MM.1S (cell line): ENCODE data around the gene FBH1.

ENCODE experiments used
- DNase-seq: peaks from one replicate; pipeline ENCODE4 v3.0.0-alpha.2; 2015
- H2AFZ ChIP-seq: fragments of 300-600 bp; sonication (generic); 2 replicates; pipeline ENCODE4 v1.6.0; 2016; ENCODE audit warnings: antibody characterized with exemption, low read length
- H3F3A ChIP-seq: fragments of 300-600 bp; sonication (generic); 2 replicates; pipeline ENCODE4 v1.6.1; 2016; ENCODE audit warnings: mild to moderate bottlenecking, antibody characterized with exemption, low read length, moderate library complexity, mixed read lengths; ENCODE audit not compliant: insufficient read depth
- H3K27ac ChIP-seq: fragments of 300-600 bp; sonication (generic); 2 replicates; pipeline ENCODE4 v1.5.1; 2016; ENCODE audit warnings: mild to moderate bottlenecking, low read length
- H3K27me3 ChIP-seq: fragments of 300-600 bp; sonication (generic); replicated peaks from 2 replicates; pipeline ENCODE4 v1.6.0; 2016; ENCODE audit warnings: low read length; ENCODE audit not compliant: insufficient read depth
- H3K36me3 ChIP-seq: fragments of 300-600 bp; sonication (generic); replicated peaks from 2 replicates; pipeline ENCODE4 v1.6.1; 2016; ENCODE audit warnings: mild to moderate bottlenecking, low read length, mixed read lengths; ENCODE audit not compliant: insufficient read depth
- H3K4me1 ChIP-seq: fragments of 300-600 bp; sonication (generic); 2 replicates; pipeline ENCODE4 v1.6.1; 2016; ENCODE audit warnings: low read length, mixed read lengths
- H3K4me2 ChIP-seq: fragments of 300-600 bp; sonication (generic); 2 replicates; pipeline ENCODE4 v1.6.0; 2016; ENCODE audit warnings: low read depth, low read length
- H3K4me3 ChIP-seq: fragments of 300-600 bp; sonication (generic); 2 replicates; pipeline ENCODE4 v1.5.1; 2016; ENCODE audit warnings: low read length, mixed read lengths
- H3K79me2 ChIP-seq: fragments of 300-600 bp; sonication (generic); 2 replicates; pipeline ENCODE4 v1.6.1; 2016; ENCODE audit warnings: mixed run types, low read length, mixed read lengths
- H3K9ac ChIP-seq: fragments of 300-600 bp; sonication (generic); 2 replicates; pipeline ENCODE4 v1.6.1; 2016; ENCODE audit warnings: low read length, mixed read lengths
- H3K9me2 ChIP-seq: fragments of 300-600 bp; sonication (generic); replicated peaks from 2 replicates; pipeline ENCODE4 v1.6.1; 2016; ENCODE audit warnings: mild to moderate bottlenecking, low read length, mixed read lengths; ENCODE audit not compliant: insufficient read depth
- H3K9me3 ChIP-seq: fragments of 300-600 bp; sonication (generic); replicated peaks from 2 replicates; pipeline ENCODE4 v1.6.1; 2016; ENCODE audit warnings: mild to moderate bottlenecking, low read length, mixed read lengths; ENCODE audit not compliant: insufficient read depth
- H4K20me1 ChIP-seq: fragments of 300-600 bp; sonication (generic); 2 replicates; pipeline ENCODE4 v1.6.1; 2016; ENCODE audit warnings: mild to moderate bottlenecking, low read length, moderate library complexity, mixed read lengths; ENCODE audit not compliant: insufficient read depth
- CTCF ChIP-seq: fragments of 300-600 bp; sonication (generic); IDR thresholded peaks from 2 replicates; pipeline ENCODE4 v1.5.1; 2016; ENCODE audit warnings: antibody characterized with exemption, low read length, mixed read lengths
- EZH2 ChIP-seq: fragments of 300-600 bp; sonication (generic); optimal IDR thresholded peaks from 2 replicates; pipeline ENCODE3; 2017; ENCODE audit warnings: low read depth, mild to moderate bottlenecking, antibody characterized with exemption, low read length, mixed read lengths
- EZH2phosphoT487 ChIP-seq: fragments of 300-600 bp; sonication (generic); IDR thresholded peaks from 2 replicates; pipeline ENCODE4 v1.6.1; 2018; ENCODE audit warnings: antibody characterized with exemption, low read length

FBH1 gene

GRCh38 chr10:5887029-5887428 is 3.0 kb upstream of the FBH1 start:
- 0 out of 2 replicates have a peak, but pooled peaks cover 4% of the 10 kb centered on the region for H3F3A ChIP-seq
- H3K27ac ChIP-seq, result no peak overlapping the region
- no peak overlapping the region for H3K4me3 ChIP-seq
- no peak overlapping the region for H2AFZ ChIP-seq
- no peaks in the 10 kb centered on the region for H3K9me3 ChIP-seq
- no peak for TF ChIP-seq EZH2phosphoT487
- TF ChIP-seq EZH2, result no peak
- no peak for TF ChIP-seq CTCF
- peaks cover 9% of the 10 kb centered on the region; the same call in 1 of the 2 replicates for H3K36me3 ChIP-seq
- no peaks in the 10 kb centered on the region for H3K27me3 ChIP-seq
- H3K4me1 ChIP-seq, result peaks cover 22% of the 10 kb centered on the region
- DNase-seq, result no peak
- peaks cover 46% of the 10 kb centered on the region for H3K79me2 ChIP-seq
- H3K4me2 ChIP-seq, result 0 out of 2 replicates have a peak overlapping the region, but pooled peaks have one; percentile 7
- H3K9ac ChIP-seq, result no peak overlapping the region
- no peaks in the 10 kb centered on the region for H3K9me2 ChIP-seq
- H4K20me1 ChIP-seq, result no peaks in the 10 kb centered on the region

GRCh38 chr10:5887641-5888040 is 2.4 kb upstream of the FBH1 start:
- peaks cover 7% of the 10 kb centered on the region; the same call in 1 of the 2 replicates for H3F3A ChIP-seq
- H3K27ac ChIP-seq, result no peak overlapping the region
- no peak overlapping the region for H3K9ac ChIP-seq
- H3K9me2 ChIP-seq, result no peaks in the 10 kb centered on the region
- H3K36me3 ChIP-seq, result peaks cover 9% of the 10 kb centered on the region; the same call in 1 of the 2 replicates
- TF ChIP-seq EZH2phosphoT487, result no peak
- TF ChIP-seq CTCF, result no peak
- TF ChIP-seq EZH2, result no peak
- H4K20me1 ChIP-seq, result no peaks in the 10 kb centered on the region
- peaks cover 28% of the 10 kb centered on the region for H3K4me1 ChIP-seq
- H3K4me2 ChIP-seq, result peak overlapping the region; percentile 96; the same call in 1 of the 2 replicates
- H3K79me2 ChIP-seq, result peaks cover 52% of the 10 kb centered on the region
- DNase-seq, result no peak
- H3K4me3 ChIP-seq, result no peak overlapping the region
- no peaks in the 10 kb centered on the region for H3K9me3 ChIP-seq
- H2AFZ ChIP-seq, result no peak overlapping the region
- no peaks in the 10 kb centered on the region for H3K27me3 ChIP-seq

GRCh38 chr10:5888351-5888750 is 1.7 kb upstream of the FBH1 start:
- peak overlapping the region; percentile 47; the same call in 1 of the 2 replicates for H3K9ac ChIP-seq

More at GRCh38 chr10:5888351-5888750, 1.7 kb upstream of the FBH1 start:
- Histone ChIP-seq H3K9me3 (no peaks in the 10 kb centered on the region), H3K4me2 (peak overlapping the region; percentile 96), H3K27ac (no peak overlapping the region), H3F3A (peaks cover 11% of the 10 kb centered on the region; the same call in 1 of the 2 replicates), H3K79me2 (peaks cover 59% of the 10 kb centered on the region), H2AFZ (peak overlapping the region; percentile 38; the same call in 1 of the 2 replicates), H3K4me3 (peak overlapping the region; percentile 96), H3K27me3 (no peaks in the 10 kb centered on the region), H4K20me1 (no peaks in the 10 kb centered on the region), H3K36me3 (peaks cover 9% of the 10 kb centered on the region; the same call in 1 of the 2 replicates), H3K9me2 (no peaks in the 10 kb centered on the region), H3K4me1 (peaks cover 34% of the 10 kb centered on the region)
- TF ChIP-seq EZH2phosphoT487, result no peak
- TF ChIP-seq EZH2, result no peak
- no peak for TF ChIP-seq CTCF
- no peak for DNase-seq
